H1 (cell line): ENCODE results near the gene ATG9B. TPM values are rescaled to one million over a fixed set of nuclear protein-coding genes. Genes with fewer than 3 reads are reported as not detected.

Experiments used
- CTCF ChIA-PET: fragments of 300-600 bp; sonication (Branson Sonifier 250); formaldehyde crosslinking; loops from one replicate; lab custom pipeline; 2021; ENCODE audit not compliant: partially characterized antibody; lab: Charles Lee
- POLR2A ChIA-PET: fragments of 300-600 bp; sonication (Branson Sonifier 250); formaldehyde crosslinking; loops from one replicate; lab custom pipeline; 2021; ENCODE audit warnings: inconsistent platforms; ENCODE audit not compliant: partially characterized antibody; lab: Charles Lee
- DNase-seq, 2 experiments: peaks; one replicate each; pipeline versions ENCODE4 v3.0.0 to v3.0.0-alpha.2; 2010 to 2022; ENCODE audit warnings: low spot score in 2 of 2, low read depth in 1 of 2, mixed read lengths in 1 of 2
- FAIRE-seq: peaks from 2 replicates; lab custom pipeline; 2011; peaks lifted over from hg19 to GRCh38; lab: Jason Lieb, UNC
- H2AFZ ChIP-seq: 2 replicates; pipeline ENCODE4 v1.8.1; 2012; ENCODE audit warnings: low read length, inconsistent platforms
- H2AK5ac ChIP-seq: 2 replicates; pipeline ENCODE4 v1.6.1; 2013; ENCODE audit warnings: low read depth, low read length
- H2BK120ac ChIP-seq: replicated peaks from 2 replicates; pipeline ENCODE3; 2013; ENCODE audit warnings: low read depth, low read length, inconsistent platforms
- H2BK12ac ChIP-seq: 2 replicates; pipeline ENCODE4 v1.6.1; 2013; ENCODE audit warnings: low read depth, low read length
- H2BK15ac ChIP-seq: 2 replicates; pipeline ENCODE4 v1.6.1; 2013; ENCODE audit warnings: low read length
- H2BK20ac ChIP-seq: 2 replicates; pipeline ENCODE4 v1.6.1; 2013; ENCODE audit warnings: low read length
- H2BK5ac ChIP-seq: 2 replicates; pipeline ENCODE4 v1.6.1; 2013; ENCODE audit warnings: low read depth, low read length
- H3K14ac ChIP-seq: 2 replicates; pipeline ENCODE4 v1.6.1; 2013; ENCODE audit warnings: inconsistent platforms; ENCODE audit not compliant: insufficient read length
- H3K18ac ChIP-seq: 2 replicates; pipeline ENCODE4 v1.6.1; 2013; ENCODE audit warnings: low read length; ENCODE audit errors: extremely low read depth
- H3K23ac ChIP-seq: 2 replicates; pipeline ENCODE4 v1.6.1; 2013; ENCODE audit warnings: inconsistent platforms; ENCODE audit not compliant: insufficient read length
- H3K23me2 ChIP-seq: 2 replicates; pipeline ENCODE4 v1.6.1; 2013; ENCODE audit warnings: low read depth, low read length
- H3K27ac ChIP-seq: 2 replicates; pipeline ENCODE4 v1.6.1; 2011; ENCODE audit warnings: low read depth, low read length, inconsistent platforms
- H3K27me3 ChIP-seq, 4 experiments: replicated peaks in 1 of 4; 1 replicate in 1 of 4; 2 replicates in 3 of 4; pipeline versions ENCODE4 v1.6.1 to v1.8.1; 2011 to 2013; ENCODE audit warnings: low read length in 3 of 4, mild to moderate bottlenecking in 3 of 4, inconsistent platforms in 2 of 4, mixed read lengths in 2 of 4, moderate library complexity in 1 of 4; ENCODE audit not compliant: control insufficient read depth in 3 of 4, insufficient read depth in 3 of 4; ENCODE audit errors: extremely low read depth in 1 of 4
- H3K36me3 ChIP-seq, 4 experiments: 2 replicates each; pipeline versions ENCODE4 v1.6.1 to v1.8.1; 2011 to 2013; ENCODE audit warnings: mild to moderate bottlenecking in 4 of 4, low read length in 3 of 4, moderate library complexity in 2 of 4, control low read depth in 1 of 4, inconsistent platforms in 1 of 4; ENCODE audit not compliant: insufficient read depth in 4 of 4, control insufficient read depth in 2 of 4
- H3K4ac ChIP-seq: replicated peaks from 2 replicates; pipeline ENCODE3; 2013; ENCODE audit warnings: low read length, low read depth, mixed read lengths, inconsistent platforms; ENCODE audit not compliant: insufficient read length
- H3K4me1 ChIP-seq, 4 experiments: replicated peaks in 1 of 4; 1 replicate in 1 of 4; 2 replicates in 3 of 4; pipeline versions ENCODE4 v1.6.1 to v1.8.1; 2011 to 2013; ENCODE audit warnings: low read length in 3 of 4, inconsistent platforms in 2 of 4, mixed read lengths in 1 of 4; ENCODE audit not compliant: insufficient read depth in 4 of 4, control insufficient read depth in 3 of 4
- H3K4me2 ChIP-seq, 2 experiments: 2 replicates each; pipeline versions ENCODE4 v1.6.1 to v1.8.1; 2011 to 2013; ENCODE audit warnings: low read depth in 2 of 2, low read length in 2 of 2, control low read depth in 1 of 2, inconsistent platforms in 1 of 2, mild to moderate bottlenecking in 1 of 2; ENCODE audit not compliant: insufficient read depth in 1 of 2
- H3K4me3 ChIP-seq, 4 experiments: fragments of 200-600, 300-600 bp in 1 of 4; sonication (generic), shearing (Covaris generic), sonication (Bioruptor Twin) in 1 of 4; 2 replicates each; pipeline versions ENCODE4 v1.5.1 to v1.8.1; 2011 to 2016; ENCODE audit warnings: low read length in 4 of 4, low read depth in 3 of 4, control low read depth in 2 of 4, inconsistent platforms in 2 of 4, mild to moderate bottlenecking in 2 of 4, mixed read lengths in 1 of 4, moderate library complexity in 1 of 4; ENCODE audit not compliant: insufficient read depth in 2 of 4; ENCODE audit errors: extremely low read depth in 1 of 4
- H3K56ac ChIP-seq: replicated peaks from 2 replicates; pipeline ENCODE3; 2013; ENCODE audit warnings: low read depth, mild to moderate bottlenecking, mixed read lengths, low read length, inconsistent platforms; ENCODE audit not compliant: insufficient read length
- H3K79me1 ChIP-seq: 2 replicates; pipeline ENCODE4 v1.6.1; 2013; ENCODE audit warnings: low read depth, low read length, control low read depth
- H3K79me2 ChIP-seq, 2 experiments: 2 replicates each; pipeline versions ENCODE4 v1.6.1 to v1.8.1; 2012 to 2013; ENCODE audit warnings: low read length in 2 of 2, mild to moderate bottlenecking in 2 of 2, inconsistent platforms in 1 of 2; ENCODE audit not compliant: insufficient read depth in 2 of 2, control insufficient read depth in 1 of 2
- H3K9ac ChIP-seq, 4 experiments: replicated peaks in 1 of 4; 1 replicate in 1 of 4; 2 replicates in 3 of 4; pipeline versions ENCODE4 v1.6.1 to v1.8.1; 2011 to 2013; ENCODE audit warnings: low read depth in 3 of 4, low read length in 3 of 4, control low read depth in 2 of 4, mild to moderate bottlenecking in 2 of 4, moderate library complexity in 2 of 4, inconsistent platforms in 1 of 4; ENCODE audit errors: extremely low read depth in 1 of 4
- H3K9me3 ChIP-seq, 2 experiments: 2 replicates each; pipeline versions ENCODE4 v1.6.1 to v1.8.1; 2012 to 2013; ENCODE audit warnings: mild to moderate bottlenecking in 2 of 2, moderate library complexity in 2 of 2, control low read depth in 1 of 2, inconsistent platforms in 1 of 2, low read depth in 1 of 2, low read length in 1 of 2, mixed read lengths in 1 of 2; ENCODE audit not compliant: insufficient read depth in 2 of 2
- H4K20me1 ChIP-seq, 2 experiments: replicated peaks in 1 of 2; 2 replicates each; pipeline versions ENCODE3 to v1.8.1; 2011 to 2013; ENCODE audit warnings: inconsistent platforms in 2 of 2, low read length in 2 of 2, mild to moderate bottlenecking in 1 of 2; ENCODE audit not compliant: insufficient read depth in 2 of 2, control insufficient read depth in 1 of 2
- H4K5ac ChIP-seq: 2 replicates; pipeline ENCODE4 v1.6.1; 2013; ENCODE audit warnings: low read length, low read depth, mixed read lengths, inconsistent platforms; ENCODE audit not compliant: insufficient read length
- H4K8ac ChIP-seq: 2 replicates; pipeline ENCODE4 v1.8.0; 2013; ENCODE audit warnings: mild to moderate bottlenecking, moderate library complexity, low read length, inconsistent platforms; ENCODE audit not compliant: insufficient read depth; ENCODE audit errors: extremely low read depth
- H4K91ac ChIP-seq: replicated peaks from 2 replicates; pipeline ENCODE3; 2013; ENCODE audit warnings: low read length, mixed read lengths, inconsistent platforms; ENCODE audit not compliant: insufficient read length
- BACH1 ChIP-seq: IDR thresholded peaks from 2 replicates; pipeline ENCODE4 v1.6.1; 2012; ENCODE audit warnings: low read length, improper control_type of control experiment
- CBX5 ChIP-seq: fragments of 300-800, 300-1000 bp; sonication (generic); IDR thresholded peaks from 2 replicates; pipeline ENCODE4 v1.7.1; 2016; ENCODE audit warnings: antibody characterized with exemption, low read length, low read depth
- CEBPB ChIP-seq: IDR thresholded peaks from 2 replicates; pipeline ENCODE4 v1.6.1; 2012; ENCODE audit warnings: low read depth, low read length
- CHD2 ChIP-seq: IDR thresholded peaks from 2 replicates; pipeline ENCODE4 v1.6.1; 2012; ENCODE audit warnings: low read length, improper control_type of control experiment
- FOSL1 ChIP-seq: IDR thresholded peaks from 2 replicates; pipeline ENCODE4 v1.6.1; 2011; ENCODE audit warnings: mild to moderate bottlenecking, low read depth, low read length, moderate library complexity; ENCODE audit not compliant: insufficient read depth
- NANOG ChIP-seq: IDR thresholded peaks from 2 replicates; pipeline ENCODE4 v1.6.1; 2011; ENCODE audit warnings: low read length, low read depth, mild to moderate bottlenecking, inconsistent platforms; ENCODE audit not compliant: insufficient read depth, poor library complexity, severe bottlenecking
- POLR2A ChIP-seq, 2 experiments: IDR thresholded peaks; 1 replicate in 1 of 2; 2 replicates in 1 of 2; pipeline ENCODE4 v1.6.1; 2011; ENCODE audit warnings: low read depth in 2 of 2, low read length in 2 of 2, mild to moderate bottlenecking in 2 of 2; ENCODE audit errors: control extremely low read depth in 1 of 2
- POLR2AphosphoS5 ChIP-seq: IDR thresholded peaks from 2 replicates; pipeline ENCODE4 v1.6.1; 2011; ENCODE audit warnings: low read depth, low read length
- POU5F1 ChIP-seq: IDR thresholded peaks from 2 replicates; pipeline ENCODE4 v1.6.1; 2011; ENCODE audit warnings: low read depth, mild to moderate bottlenecking, low read length, moderate library complexity
- SP1 ChIP-seq: IDR thresholded peaks from 2 replicates; pipeline ENCODE4 v1.6.1; 2011; ENCODE audit warnings: low read depth, low read length
- SP2 ChIP-seq: IDR thresholded peaks from 2 replicates; pipeline ENCODE4 v1.6.1; 2012; ENCODE audit warnings: mild to moderate bottlenecking, low read length, inconsistent platforms
- TBP ChIP-seq: IDR thresholded peaks from 2 replicates; pipeline ENCODE4 v1.6.1; 2011; ENCODE audit warnings: low read depth, low read length, improper control_type of control experiment
- WGBS, 2 experiments: shearing (Covaris generic) in 1 of 2; methylation state at CpG; one replicate each; pipeline versions ENCODE4 v1.1.6 to v1.1.7; 2013 to 2015; ENCODE audit warnings: low lambda C conversion rate in 2 of 2, mixed read lengths in 2 of 2, inconsistent platforms in 1 of 2, low coverage in 1 of 2, missing lambda C conversion rate in 1 of 2; ENCODE audit not compliant: insufficient replicate concordance in 2 of 2, insufficient coverage in 1 of 2, insufficient read length in 1 of 2; ENCODE audit errors: extremely low coverage in 1 of 2, missing lambda C conversion rate in 1 of 2; 5-methylcytosine and 5-hydroxymethylcytosine counted together
- polyA plus RNA-seq, 7 experiments: library from polyadenylated mRNA; depleted of rRNA in 3 of 7; stranded (reverse) in 5 of 7; unstranded in 2 of 7; fragments of >200 nt in 5 of 7; fragments of 200-250 nt in 2 of 7; gene quantifications; 1 replicate in 5 of 7; 2 replicates in 1 of 7; 4 replicates in 1 of 7; pipeline versions ENCODE4 v1.2.1 to v1.2.3, GENCODE V29; 2011 to 2013; ENCODE audit warnings: missing spikeins in 2 of 7, mixed read lengths in 2 of 7
- total RNA-seq: library from RNA; stranded (reverse); fragmentation: NEBNext Ultra II Directional; extraction: Animal tissue kit (Norgen Biotek cat#: 25700); gene quantifications from 2 replicates; pipeline ENCODE4 v1.2.1, GENCODE V29; 2021
- TF ChIP-seq, protein P1 (sequence below): IDR thresholded peaks from 2 replicates; pipeline ENCODE4 v1.6.1; 2012; ENCODE audit warnings: inconsistent platforms

Gene ATG9B
- total and polyA plus RNA-seq, 2 of the 8 experiments (the other 6 are each of a cell fraction or from before 2014, with no cell fraction given): 1.4 to 2.3 TPM

DNA sequence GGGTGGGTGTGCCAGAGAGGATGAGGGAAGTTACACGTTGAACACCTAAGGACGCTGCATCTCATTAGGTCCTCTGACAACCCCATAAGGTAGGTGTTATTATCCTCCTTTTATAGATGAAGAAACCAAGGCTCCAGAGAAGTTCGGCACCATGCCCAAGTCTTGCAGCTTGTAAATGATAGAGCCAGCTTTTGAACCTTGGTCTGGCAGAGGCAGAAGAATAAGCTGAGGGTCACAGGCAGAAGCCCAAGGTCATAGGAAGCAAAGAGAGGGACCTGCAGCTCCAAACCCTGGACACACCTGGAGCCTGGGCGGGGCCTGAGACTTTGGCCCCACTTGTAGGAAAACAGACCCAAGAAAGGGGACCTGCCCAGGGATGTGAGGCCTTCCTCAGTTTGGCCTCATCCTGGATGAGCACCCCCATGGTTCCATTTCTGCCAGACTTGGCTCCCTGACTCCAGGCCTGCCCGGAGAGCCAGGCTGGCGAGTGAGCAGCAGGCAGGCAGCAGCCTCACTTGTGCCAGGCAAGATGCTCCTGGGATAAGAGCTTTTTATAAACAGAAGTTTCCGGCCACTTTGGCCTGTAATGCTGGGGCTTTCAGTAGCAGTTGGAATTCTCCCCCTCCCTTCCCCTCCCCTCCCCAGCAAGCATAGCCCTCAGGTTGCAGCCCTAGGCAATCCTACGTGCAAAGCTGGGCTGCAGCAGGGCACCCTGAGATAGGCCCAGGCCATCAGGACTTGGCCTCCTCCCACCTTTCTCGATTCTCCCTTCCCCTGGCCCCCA is 48.6 kb downstream of the ATG9B start:
- FAIRE-seq (no peak), DNase-seq (no peak)
- Histone ChIP-seq H3K23me2 (peaks cover 23% of the 10 kb centered on the region), H2BK120ac (no peak overlapping the region), H3K79me1 (no peaks in the 10 kb centered on the region; the same call in 1 of the 2 replicates), H4K91ac (peak overlapping the region; percentile 49), H4K20me1 (peaks cover 2 to 9% of the 10 kb centered on the region in 2 experiments), H3K27ac (no peak overlapping the region), H3K4me3 (peak overlapping the region; percentile 33 to 93 (median 58); a peak in 7 of 8 replicates), H3K27me3 (peaks cover 2 to 30% (median 25%) of the 10 kb centered on the region in 4 experiments), H2BK12ac (no peak overlapping the region), H3K9ac (no peak overlapping the region), H3K79me2 (no peaks in the 10 kb centered on the region), H2BK20ac (peak overlapping the region; percentile 80; the same call in 1 of the 2 replicates), H2BK15ac (peak overlapping the region; percentile 98; the same call in 1 of the 2 replicates), H3K4ac (no peak overlapping the region), H4K5ac (no peak overlapping the region), H3K14ac (no peak overlapping the region), H3K9me3 (no peaks in the 10 kb centered on the region), H3K18ac (peak overlapping the region; percentile 48), H3K36me3 (no peaks in the 10 kb centered on the region), H2AK5ac (no peak overlapping the region), H3K23ac (no peak overlapping the region), H4K8ac (no peak overlapping the region), H2AFZ (no peak overlapping the region), H2BK5ac (no peak overlapping the region), H3K56ac (no peak overlapping the region), H3K4me1 (peaks cover 9 to 47% (median 36%) of the 10 kb centered on the region in 4 experiments), H3K4me2 (peak overlapping the region; percentile 84 to 99)
- ChIA-PET POLR2A (interaction anchor here (1.4 to 1.9 kb wide), 2 partner anchors 11 to 13 kb away, joined by 4 to 6 read pairs; no protein-coding TSS in a partner anchor), CTCF (interaction anchor here (0.9 to 27.0 kb wide), 6 partner anchors 1 to 139 kb away, joined by 3 to 797 read pairs (median 10); partner anchors contain the start of gene KCNH2)
- 72% methylated on average over 9 of the region's 9 CpGs; no CpG with 5 or more reads in 1 of the 2 experiments for WGBS, 2 experiments
- no peak for TF ChIP-seq CBX5
- no peak for TF ChIP-seq CHD2
- no peak for TF ChIP-seq SP2
- no peak for TF ChIP-seq FOSL1
- TF ChIP-seq TBP: no peak
- TF ChIP-seq POLR2AphosphoS5: no peak
- TF ChIP-seq, protein P1, sequence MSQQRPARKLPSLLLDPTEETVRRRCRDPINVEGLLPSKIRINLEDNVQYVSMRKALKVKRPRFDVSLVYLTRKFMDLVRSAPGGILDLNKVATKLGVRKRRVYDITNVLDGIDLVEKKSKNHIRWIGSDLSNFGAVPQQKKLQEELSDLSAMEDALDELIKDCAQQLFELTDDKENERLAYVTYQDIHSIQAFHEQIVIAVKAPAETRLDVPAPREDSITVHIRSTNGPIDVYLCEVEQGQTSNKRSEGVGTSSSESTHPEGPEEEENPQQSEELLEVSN: no peak
- no peak for TF ChIP-seq SP1
- no peak for TF ChIP-seq POU5F1
- TF ChIP-seq BACH1: no peak
- no peak for TF ChIP-seq POLR2A (IDR thresholded peaks at IDR 0.05; ENCODE audit: control extremely low read depth in 1 of 2, low read depth in 2 of 2, low read length in 2 of 2)
- TF ChIP-seq NANOG: no peak
- no peak for TF ChIP-seq CEBPB
